Measurements from ENCODE around the gene ENKUR. TPM values are rescaled to one million over a fixed set of nuclear protein-coding genes. Genes with fewer than 3 reads are reported as not detected.
"Not testable (repeated sequence)": the region's sequence is repeated elsewhere in the genome, so short reads cannot be mapped to it uniquely, and the experiment has no call there.

Gene ENKUR
- total and polyA plus RNA-seq, 10 of the 15 experiments (the other 5 are each of a cell fraction or from before 2014, with no cell fraction given) = 0.01 to 0.19 (median 0.11) TPM; not detected in 6

GRCh38 chr10:24958091-24958720 lies 57.8 kb downstream of the ENKUR start:
- H3K27ac ChIP-seq (ENCODE audit: control insufficient read depth, insufficient read depth) = no peak overlapping the region
- H3K79me2 ChIP-seq (ENCODE audit: control insufficient read depth, insufficient read depth, low read length) = no peaks in the 10 kb centered on the region
- SMC1A ChIA-PET (ENCODE audit: uncharacterized antibody, unreplicated experiment) = interaction anchor here (0.6 to 1.0 kb wide), 3 partner anchors 25 to 529 kb away, joined by 3 to 4 read pairs (median 3); no protein-coding TSS in a partner anchor
- TF ChIP-seq FOS (IDR thresholded peaks at IDR 0.05; ENCODE audit: borderline replicate concordance, extremely low read depth, insufficient read length) = no peak
- no peak for TF ChIP-seq PML (IDR thresholded peaks at IDR 0.05; ENCODE audit: low read length)
- no peak for TF ChIP-seq SUZ12 (IDR thresholded peaks at IDR 0.05; ENCODE audit: unreplicated experiment)
- no peak for TF ChIP-seq HCFC1 (IDR thresholded peaks at IDR 0.05; ENCODE audit: low read length)
- TF ChIP-seq NFIC (IDR thresholded peaks at IDR 0.05; ENCODE audit: low read depth, low read length) = no peak
- no peak for TF ChIP-seq ZNF592 (IDR thresholded peaks at IDR 0.05)
- TF ChIP-seq SUPT20H (IDR thresholded peaks at IDR 0.05; ENCODE audit: borderline replicate concordance, control insufficient read depth, low read depth, low read length) = no peak
- no peak for TF ChIP-seq ZBTB11 (CRISPR knock-in tag; IDR thresholded peaks at IDR 0.05)
- BruUV-seq (replicated peaks) = no TSS peak
- no peaks in the 10 kb centered on the region for H4K20me1 ChIP-seq (ENCODE audit: control insufficient read depth, insufficient read depth)
- DNase-seq (ENCODE audit: low read depth, low spot score) = no peak
- H3K4me3 ChIP-seq = no peak overlapping the region
- H3K4me1 ChIP-seq (ENCODE audit: control insufficient read depth, insufficient read depth, low read length) = no peaks in the 10 kb centered on the region
- intact Hi-C loops (cut with micrococcal nuclease; ENCODE audit: unreplicated experiment) (no loop called here), in situ Hi-C loops (cut with MboI) (no loop called here)
- RAD21 ChIA-PET (ENCODE audit: unreplicated experiment) = interaction anchor here (1.1 kb wide), 1 partner anchor 232 kb away, joined by 3 read pairs; no protein-coding TSS in a partner anchor
- no peak overlapping the region for H2AFZ ChIP-seq (ENCODE audit: control insufficient read depth, low read depth, low read length)
- WGBS (ENCODE audit: insufficient coverage, insufficient replicate concordance, low lambda C conversion rate, missing lambda C conversion rate) = 28% methylated on average over 4 of the region's 4 CpGs
- no peaks in the 10 kb centered on the region for H3K27me3 ChIP-seq (replicated peaks in 1 of 2; ENCODE audit: control insufficient read depth in 2 of 2, insufficient read depth in 2 of 2, low read length in 1 of 2)
- no peak overlapping the region for H3K9ac ChIP-seq (ENCODE audit: control insufficient read depth, insufficient read depth, low read length)
- no peak for FAIRE-seq
- no peak for ATAC-seq
- H3K9me3 ChIP-seq (replicated peaks; ENCODE audit: control insufficient read depth, insufficient read depth, low read length) = no peaks in the 10 kb centered on the region; the same call in 1 of the 3 replicates
- no peak overlapping the region for H3K4me2 ChIP-seq (ENCODE audit: control insufficient read depth, insufficient read depth)
- POLR2A ChIA-PET = no interaction called here
- CTCF ChIA-PET = interaction anchor here (0.6 to 1.3 kb wide), 2 partner anchors 9 to 341 kb away, joined by 3 read pairs; no protein-coding TSS in a partner anchor
- no peaks in the 10 kb centered on the region for H3K36me3 ChIP-seq (ENCODE audit: control insufficient read depth in 2 of 2, insufficient read depth in 2 of 2, low read length in 1 of 2)

- RAD21 ChIA-PET (ENCODE audit: unreplicated experiment); H3K79me2 ChIP-seq (ENCODE audit: control insufficient read depth, insufficient read depth, low read length); H3K36me3 ChIP-seq (ENCODE audit: control insufficient read depth in 2 of 2, insufficient read depth in 2 of 2, low read length in 1 of 2); H3K27me3 ChIP-seq (replicated peaks in 1 of 2; ENCODE audit: control insufficient read depth in 2 of 2, insufficient read depth in 2 of 2, low read length in 1 of 2); H3K27ac ChIP-seq (ENCODE audit: control insufficient read depth, insufficient read depth); POLR2A ChIA-PET; H3K4me3 ChIP-seq; in situ Hi-C loops (cut with MboI); H3K9ac ChIP-seq (ENCODE audit: control insufficient read depth, insufficient read depth, low read length); FAIRE-seq; H3K4me1 ChIP-seq (ENCODE audit: control insufficient read depth, insufficient read depth, low read length); H4K20me1 ChIP-seq (ENCODE audit: control insufficient read depth, insufficient read depth); H3K9me3 ChIP-seq (replicated peaks; ENCODE audit: control insufficient read depth, insufficient read depth, low read length); H2AFZ ChIP-seq (ENCODE audit: control insufficient read depth, low read depth, low read length); ATAC-seq; DNase-seq (ENCODE audit: low read depth, low spot score); intact Hi-C loops (cut with micrococcal nuclease; ENCODE audit: unreplicated experiment); H3K4me2 ChIP-seq (ENCODE audit: control insufficient read depth, insufficient read depth); SMC1A ChIA-PET (ENCODE audit: uncharacterized antibody, unreplicated experiment); BruUV-seq (replicated peaks): not testable (repeated sequence)
- 56% methylated on average over 6 of the region's 6 CpGs for WGBS (ENCODE audit: insufficient coverage, insufficient replicate concordance, low lambda C conversion rate, missing lambda C conversion rate)
- CTCF ChIA-PET = interaction anchor here (1.5 kb wide), 1 partner anchor 123 kb away, joined by 3 read pairs; no protein-coding TSS in a partner anchor
These were observed 58.3 kb downstream of the ENKUR start for GRCh38 chr10:24957624-24958051.
